ENCODE results near the gene ASB4. TPM values are rescaled to one million over a fixed set of nuclear protein-coding genes. Genes with fewer than 3 reads are reported as not detected.

Gene ASB4
- total RNA-seq, 1 donor from 2014 or later = not detected

DNA sequence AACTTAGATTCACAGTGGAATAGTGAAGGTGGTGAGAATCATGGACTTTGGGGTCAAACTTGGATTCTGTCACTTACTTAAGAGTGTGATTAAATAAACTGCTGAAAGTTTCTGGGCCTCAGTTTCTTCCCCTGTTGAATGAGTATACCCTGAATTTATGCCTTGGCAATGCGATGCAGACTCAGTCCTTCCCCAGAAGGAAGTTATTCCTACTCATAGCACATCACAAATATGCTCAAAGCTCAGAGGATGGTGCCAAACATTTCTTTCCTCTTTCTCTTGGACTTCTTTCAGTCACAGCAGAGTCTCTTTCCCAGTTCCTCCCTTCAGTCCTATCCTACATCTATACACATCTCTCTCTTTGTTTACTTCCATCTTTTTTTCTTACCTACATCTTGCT lies 45.1 kb downstream of the ASB4 start:
- no peaks in the 10 kb centered on the region for H3K9me3 Mint-ChIP-seq (ENCODE audit: unreplicated experiment)
- DNase-seq (ENCODE audit: extremely low spot score, unreplicated experiment) = no peak
- no peaks in the 10 kb centered on the region for H3K4me1 Mint-ChIP-seq (ENCODE audit: unreplicated experiment)
- no peak overlapping the region for H3K4me3 Mint-ChIP-seq (ENCODE audit: unreplicated experiment)
- H3K27me3 Mint-ChIP-seq (ENCODE audit: unreplicated experiment) = peaks cover 32% of the 10 kb centered on the region
- TF ChIP-seq, protein P1, sequence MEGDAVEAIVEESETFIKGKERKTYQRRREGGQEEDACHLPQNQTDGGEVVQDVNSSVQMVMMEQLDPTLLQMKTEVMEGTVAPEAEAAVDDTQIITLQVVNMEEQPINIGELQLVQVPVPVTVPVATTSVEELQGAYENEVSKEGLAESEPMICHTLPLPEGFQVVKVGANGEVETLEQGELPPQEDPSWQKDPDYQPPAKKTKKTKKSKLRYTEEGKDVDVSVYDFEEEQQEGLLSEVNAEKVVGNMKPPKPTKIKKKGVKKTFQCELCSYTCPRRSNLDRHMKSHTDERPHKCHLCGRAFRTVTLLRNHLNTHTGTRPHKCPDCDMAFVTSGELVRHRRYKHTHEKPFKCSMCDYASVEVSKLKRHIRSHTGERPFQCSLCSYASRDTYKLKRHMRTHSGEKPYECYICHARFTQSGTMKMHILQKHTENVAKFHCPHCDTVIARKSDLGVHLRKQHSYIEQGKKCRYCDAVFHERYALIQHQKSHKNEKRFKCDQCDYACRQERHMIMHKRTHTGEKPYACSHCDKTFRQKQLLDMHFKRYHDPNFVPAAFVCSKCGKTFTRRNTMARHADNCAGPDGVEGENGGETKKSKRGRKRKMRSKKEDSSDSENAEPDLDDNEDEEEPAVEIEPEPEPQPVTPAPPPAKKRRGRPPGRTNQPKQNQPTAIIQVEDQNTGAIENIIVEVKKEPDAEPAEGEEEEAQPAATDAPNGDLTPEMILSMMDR (IDR thresholded peaks at IDR 0.05) = no peak
- no peak overlapping the region for H3K27ac Mint-ChIP-seq (ENCODE audit: unreplicated experiment)
- no peaks in the 10 kb centered on the region for H3K36me3 Mint-ChIP-seq (ENCODE audit: unreplicated experiment)

DNA sequence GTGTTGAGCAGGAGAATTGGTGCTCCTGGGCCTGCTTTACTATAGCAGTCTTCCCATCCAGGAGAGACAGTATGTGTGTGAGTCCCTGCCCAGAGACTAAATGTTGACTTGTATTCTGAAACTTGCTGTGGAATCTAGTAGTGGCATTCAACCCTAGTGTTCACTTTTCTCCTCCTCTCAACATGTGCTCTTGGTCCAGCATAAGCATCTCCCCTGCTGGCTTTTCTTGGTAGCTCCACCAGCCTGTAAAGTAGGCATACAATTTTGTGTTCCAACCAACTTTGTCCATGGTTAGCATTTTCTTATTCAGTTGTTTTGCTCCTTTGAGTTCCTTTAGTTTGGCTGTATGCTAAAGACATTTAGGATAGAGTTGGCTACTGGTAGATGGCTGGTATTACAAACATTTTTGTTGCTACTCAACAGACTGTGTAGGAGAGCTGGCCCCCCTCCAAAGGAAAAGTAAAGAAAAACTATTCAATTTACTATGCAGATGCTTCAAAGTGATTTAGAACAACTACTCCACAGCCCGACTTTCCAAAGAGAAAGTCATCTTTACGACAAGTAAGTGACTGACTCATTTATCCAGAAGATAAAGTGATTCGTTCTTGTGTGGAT lies 46.0 kb downstream of the ASB4 start:
- Mint-ChIP-seq H3K27me3 (ENCODE audit: unreplicated experiment) (peaks cover 34% of the 10 kb centered on the region), H3K4me3 (ENCODE audit: unreplicated experiment) (no peak overlapping the region), H3K36me3 (ENCODE audit: unreplicated experiment) (no peaks in the 10 kb centered on the region), H3K9me3 (ENCODE audit: unreplicated experiment) (no peaks in the 10 kb centered on the region), H3K4me1 (ENCODE audit: unreplicated experiment) (no peaks in the 10 kb centered on the region), H3K27ac (ENCODE audit: unreplicated experiment) (no peak overlapping the region)
- DNase-seq (ENCODE audit: extremely low spot score, unreplicated experiment) = no peak
- TF ChIP-seq, protein P1 (IDR thresholded peaks at IDR 0.05) = no peak

DNA sequence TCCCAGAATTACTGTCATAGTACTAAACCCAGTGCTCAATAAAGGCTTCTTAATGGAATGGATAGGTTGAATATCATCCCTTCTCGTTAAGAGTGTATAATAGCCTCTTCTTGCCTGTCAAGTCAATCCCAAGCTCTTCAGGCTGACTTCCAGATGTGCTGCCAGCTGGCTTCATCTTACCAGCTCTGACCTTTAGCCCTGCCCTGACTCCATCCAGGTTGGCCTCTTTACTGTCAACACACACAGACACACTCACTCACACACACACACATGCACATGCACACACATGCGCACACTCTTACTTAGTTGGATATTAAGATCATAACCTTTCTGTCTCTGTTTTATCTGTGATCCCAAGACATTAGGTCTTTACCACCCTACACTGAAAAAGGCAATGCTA lies 49.1 kb downstream of the ASB4 start:
- no peaks in the 10 kb centered on the region for H3K9me3 Mint-ChIP-seq (ENCODE audit: unreplicated experiment)
- H3K4me1 Mint-ChIP-seq (ENCODE audit: unreplicated experiment) = no peaks in the 10 kb centered on the region
- no peak overlapping the region for H3K27ac Mint-ChIP-seq (ENCODE audit: unreplicated experiment)
- no peak overlapping the region for H3K4me3 Mint-ChIP-seq (ENCODE audit: unreplicated experiment)
- peaks cover 54% of the 10 kb centered on the region for H3K27me3 Mint-ChIP-seq (ENCODE audit: unreplicated experiment)
- TF ChIP-seq, protein P1 (IDR thresholded peaks at IDR 0.05) = no peak
- no peak for DNase-seq (ENCODE audit: extremely low spot score, unreplicated experiment)
- H3K36me3 Mint-ChIP-seq (ENCODE audit: unreplicated experiment) = no peaks in the 10 kb centered on the region

GRCh38 chr7:95535662-95536061 lies 49.9 kb downstream of the ASB4 start:
- Mint-ChIP-seq H3K27me3 (ENCODE audit: unreplicated experiment) (peaks cover 62% of the 10 kb centered on the region), H3K4me1 (ENCODE audit: unreplicated experiment) (no peaks in the 10 kb centered on the region), H3K36me3 (ENCODE audit: unreplicated experiment) (no peaks in the 10 kb centered on the region), H3K4me3 (ENCODE audit: unreplicated experiment) (no peak overlapping the region), H3K27ac (ENCODE audit: unreplicated experiment) (no peak overlapping the region), H3K9me3 (ENCODE audit: unreplicated experiment) (no peaks in the 10 kb centered on the region)
- TF ChIP-seq, protein P1 (IDR thresholded peaks at IDR 0.05) = no peak
- no peak for DNase-seq (ENCODE audit: extremely low spot score, unreplicated experiment)

DNA sequence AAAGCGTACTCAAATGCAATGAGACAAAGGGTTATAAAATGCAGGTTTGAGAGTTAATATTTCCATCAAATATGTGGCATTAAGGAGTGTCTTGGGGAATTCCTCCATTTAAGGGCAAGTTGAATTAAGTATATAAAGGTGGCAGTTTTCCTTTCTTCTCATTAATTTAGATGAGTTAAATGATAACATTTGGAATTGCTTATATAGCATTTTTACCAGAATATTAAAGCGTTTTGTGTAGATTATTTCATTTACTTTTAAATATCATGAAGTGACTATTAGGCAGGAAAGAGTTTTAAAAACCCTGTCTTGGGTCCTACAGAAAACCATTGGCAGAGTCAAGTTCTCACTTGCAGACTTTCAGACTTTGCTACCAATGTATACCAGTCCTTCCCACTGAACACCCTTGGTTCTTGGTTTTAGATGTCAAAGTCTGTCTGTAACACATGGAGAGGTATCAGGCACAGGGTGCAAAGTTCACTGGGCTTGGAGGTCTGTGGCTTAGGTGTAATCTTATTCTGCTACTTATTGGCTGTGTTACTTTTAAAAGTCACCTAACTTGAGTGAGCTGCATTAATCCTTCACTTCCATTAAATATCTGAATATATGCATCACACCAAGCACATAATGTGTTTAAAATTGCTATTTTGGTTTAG lies 51.0 kb downstream of the ASB4 start:
- Mint-ChIP-seq H3K27ac (ENCODE audit: unreplicated experiment) (no peak overlapping the region), H3K36me3 (ENCODE audit: unreplicated experiment) (no peaks in the 10 kb centered on the region), H3K4me3 (ENCODE audit: unreplicated experiment) (no peak overlapping the region), H3K4me1 (ENCODE audit: unreplicated experiment) (no peaks in the 10 kb centered on the region), H3K27me3 (ENCODE audit: unreplicated experiment) (peaks cover 73% of the 10 kb centered on the region), H3K9me3 (ENCODE audit: unreplicated experiment) (no peaks in the 10 kb centered on the region)
- no peak for DNase-seq (ENCODE audit: extremely low spot score, unreplicated experiment)
- TF ChIP-seq, protein P1 (IDR thresholded peaks at IDR 0.05) = no peak
